HG03039 (cell line): ENCODE data around the gene SLC2A11.
"Not testable (repeated sequence)": the region's sequence is repeated elsewhere in the genome, so short reads cannot be mapped to it uniquely, and the experiment has no call there.

Experiments used
- ATAC-seq: cut with Tn5 transposase; IDR thresholded peaks from one replicate; pipeline ENCODE4 v1.9.1; 2021; ENCODE audit warnings: mild to moderate bottlenecking, moderate library complexity; ENCODE audit not compliant: unreplicated experiment

Gene SLC2A11

DNA sequence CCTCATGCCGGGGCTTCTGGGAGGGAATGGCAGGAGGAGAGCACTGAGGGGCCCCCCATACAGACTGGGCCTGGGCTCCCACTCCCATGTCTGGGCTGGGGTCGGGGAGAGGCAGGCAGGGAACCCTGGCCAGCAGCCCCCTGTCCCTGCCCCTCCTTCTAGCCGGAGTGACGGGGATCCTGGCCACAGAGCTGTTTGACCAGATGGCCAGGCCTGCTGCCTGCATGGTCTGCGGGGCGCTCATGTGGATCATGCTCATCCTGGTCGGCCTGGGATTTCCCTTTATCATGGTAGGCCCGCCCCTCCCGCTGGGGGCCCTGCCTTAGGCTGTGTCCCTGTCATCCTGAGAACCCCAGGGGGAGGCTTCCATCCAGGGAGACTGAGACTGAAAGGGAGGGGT, 26.5 kb downstream of the SLC2A11 start:
- no peak for ATAC-seq

DNA sequence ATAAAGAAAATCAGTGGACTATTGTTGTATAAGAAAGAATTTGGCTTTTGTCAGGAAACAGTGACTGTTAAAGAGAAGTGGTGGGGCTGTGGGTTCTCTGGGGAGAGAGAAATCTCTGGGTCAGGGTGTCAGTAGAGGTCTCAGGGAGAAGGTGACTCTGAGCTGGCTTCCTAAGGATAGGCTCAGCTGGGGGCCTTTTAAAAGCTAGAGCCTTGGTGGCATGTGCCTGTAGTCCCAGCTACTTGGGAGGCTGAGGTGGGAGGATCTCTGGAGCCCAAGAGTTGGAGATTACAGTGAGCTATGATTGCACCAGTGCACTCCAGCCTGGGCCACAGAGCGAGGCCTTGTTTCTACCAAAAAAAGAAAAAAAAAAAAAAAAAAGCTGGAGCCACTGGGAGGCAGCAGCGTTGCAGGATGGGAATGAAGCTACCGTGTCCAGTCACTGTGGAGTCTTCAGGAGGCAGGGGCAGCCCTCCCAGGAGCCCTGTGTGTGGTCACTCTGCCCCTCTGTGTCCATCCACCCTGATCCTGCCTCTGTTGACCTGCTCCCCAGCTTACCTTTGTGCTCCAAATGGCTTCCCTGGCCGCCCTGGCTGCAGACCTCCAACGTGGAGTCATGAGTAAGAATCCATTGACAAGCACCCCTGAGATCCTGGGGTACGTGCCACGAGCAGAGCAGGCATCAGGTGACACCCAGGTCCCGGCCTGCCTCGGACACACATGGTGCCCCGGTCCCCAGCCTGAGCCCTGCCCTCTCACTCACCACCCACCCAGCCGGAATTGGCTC, 31.1 kb downstream of the SLC2A11 start:
- no peak for ATAC-seq

DNA sequence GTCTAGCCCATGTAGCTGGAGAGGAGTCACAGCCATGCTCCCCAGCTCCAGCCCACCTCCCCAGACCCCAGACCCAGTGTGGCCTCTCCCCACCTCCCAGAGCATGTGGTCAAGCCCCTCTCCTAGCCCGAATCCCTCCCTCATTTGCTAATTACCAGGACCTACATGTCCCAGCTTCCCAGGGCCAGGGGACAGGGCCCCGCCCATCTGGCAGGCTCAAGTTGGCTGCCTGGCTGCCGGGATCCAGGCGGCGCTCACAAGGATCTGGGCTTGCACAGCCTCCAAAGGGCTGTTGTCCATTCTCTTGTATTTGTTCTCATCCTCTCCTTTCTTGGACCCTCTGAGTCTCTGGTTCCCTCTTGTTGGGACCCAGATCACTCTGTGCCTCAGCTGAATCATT, 31.9 kb downstream of the SLC2A11 start:
- ATAC-seq = no peak

DNA sequence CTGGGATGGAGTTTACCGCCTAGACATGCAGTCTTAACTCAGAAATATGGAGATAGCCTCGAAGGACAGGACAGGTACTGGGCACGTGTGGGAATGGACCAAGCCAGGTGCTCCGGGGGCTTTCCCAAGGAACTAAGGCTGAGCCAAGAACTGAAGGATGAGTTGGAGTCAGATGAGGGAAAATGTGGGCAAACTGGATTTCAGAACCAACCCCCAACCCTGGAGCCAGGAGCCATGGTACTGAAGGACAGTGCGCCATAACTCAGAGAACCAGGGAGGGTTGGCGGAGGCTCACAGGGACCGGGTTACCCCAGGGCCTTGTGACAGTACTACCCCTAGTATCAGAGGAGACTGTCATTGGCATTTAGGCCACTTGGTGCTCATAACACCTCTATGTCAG, 34.1 kb downstream of the SLC2A11 start:
- ATAC-seq = no peak

DNA sequence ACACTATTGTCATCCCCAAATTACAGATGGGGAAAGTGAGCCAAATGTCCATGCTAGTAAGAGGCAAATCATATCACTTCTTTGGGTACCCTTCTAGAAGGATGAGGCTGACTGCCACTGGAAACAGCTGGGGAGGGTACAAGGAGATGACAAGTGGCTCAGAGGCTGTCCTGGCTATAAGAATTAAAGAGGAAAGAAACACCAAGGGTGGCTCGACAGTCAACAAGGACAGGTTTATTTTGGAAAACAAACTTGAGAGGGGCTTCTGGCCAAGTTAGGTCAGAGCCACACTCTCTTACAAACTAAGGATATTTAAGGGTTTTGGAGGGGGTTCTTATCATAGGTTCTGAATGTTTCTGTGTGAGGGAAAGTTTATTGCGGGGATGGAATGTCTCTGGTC, 34.5 kb downstream of the SLC2A11 start:
- no peak for ATAC-seq

DNA sequence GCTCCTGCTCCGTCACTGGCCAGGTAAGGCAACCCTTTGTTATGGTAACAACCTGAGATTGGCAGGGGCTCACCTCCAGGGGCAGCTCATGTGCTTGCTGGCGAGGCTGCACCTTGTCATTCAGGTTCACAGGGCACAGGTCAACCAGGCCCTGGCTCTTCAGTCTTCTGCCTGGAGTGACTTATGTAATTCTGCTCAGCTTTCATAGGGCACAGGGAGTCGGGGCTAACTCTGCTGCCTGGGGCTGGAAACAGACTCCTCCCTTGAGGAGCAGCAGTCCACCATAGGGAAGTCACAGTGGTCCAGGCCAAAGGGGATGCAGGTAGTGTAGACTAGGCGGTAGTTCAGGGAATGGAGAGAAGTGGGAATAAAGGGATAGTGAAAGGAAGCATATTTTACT, 35.0 kb downstream of the SLC2A11 start:
- no peak for ATAC-seq

DNA sequence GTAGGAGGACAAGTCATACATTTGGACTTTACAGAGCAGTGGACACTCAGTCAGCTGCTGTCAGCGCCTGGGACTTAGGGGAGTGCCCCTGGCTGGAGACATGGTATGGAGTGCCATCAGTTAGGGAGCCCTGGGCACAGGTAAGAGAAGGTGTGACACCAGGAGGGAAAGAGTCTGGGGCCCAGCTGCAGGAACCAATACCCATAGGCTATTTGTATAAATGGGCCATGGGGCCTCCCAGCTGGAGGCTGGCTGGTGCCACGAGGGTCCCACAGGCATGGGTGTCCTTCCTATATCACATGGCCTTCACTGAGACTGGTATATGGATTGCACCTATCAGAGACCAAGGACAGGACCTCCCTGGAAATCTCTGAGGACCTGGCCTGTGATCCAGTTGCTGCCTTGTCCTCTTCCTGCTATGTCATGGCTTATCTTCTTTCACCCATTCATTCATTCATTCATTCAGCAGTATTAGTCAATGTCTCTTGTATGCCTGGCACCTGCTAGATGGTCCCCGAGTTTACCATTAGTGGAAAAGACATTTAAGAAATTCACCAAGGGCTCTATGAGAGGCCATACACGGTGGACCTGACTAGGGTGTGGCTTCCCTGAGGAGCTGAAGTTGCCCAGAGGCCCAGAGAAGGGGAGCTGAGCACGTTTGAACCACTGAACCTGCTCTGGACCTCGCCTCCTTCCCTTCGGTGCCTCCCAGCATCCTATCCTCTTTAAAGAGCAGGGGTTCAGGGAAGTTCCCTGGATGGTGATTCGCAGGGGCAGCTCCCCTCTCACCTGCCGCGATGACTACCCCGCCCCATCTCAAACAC, 35.7 kb downstream of the SLC2A11 start:
- no peak for ATAC-seq

DNA sequence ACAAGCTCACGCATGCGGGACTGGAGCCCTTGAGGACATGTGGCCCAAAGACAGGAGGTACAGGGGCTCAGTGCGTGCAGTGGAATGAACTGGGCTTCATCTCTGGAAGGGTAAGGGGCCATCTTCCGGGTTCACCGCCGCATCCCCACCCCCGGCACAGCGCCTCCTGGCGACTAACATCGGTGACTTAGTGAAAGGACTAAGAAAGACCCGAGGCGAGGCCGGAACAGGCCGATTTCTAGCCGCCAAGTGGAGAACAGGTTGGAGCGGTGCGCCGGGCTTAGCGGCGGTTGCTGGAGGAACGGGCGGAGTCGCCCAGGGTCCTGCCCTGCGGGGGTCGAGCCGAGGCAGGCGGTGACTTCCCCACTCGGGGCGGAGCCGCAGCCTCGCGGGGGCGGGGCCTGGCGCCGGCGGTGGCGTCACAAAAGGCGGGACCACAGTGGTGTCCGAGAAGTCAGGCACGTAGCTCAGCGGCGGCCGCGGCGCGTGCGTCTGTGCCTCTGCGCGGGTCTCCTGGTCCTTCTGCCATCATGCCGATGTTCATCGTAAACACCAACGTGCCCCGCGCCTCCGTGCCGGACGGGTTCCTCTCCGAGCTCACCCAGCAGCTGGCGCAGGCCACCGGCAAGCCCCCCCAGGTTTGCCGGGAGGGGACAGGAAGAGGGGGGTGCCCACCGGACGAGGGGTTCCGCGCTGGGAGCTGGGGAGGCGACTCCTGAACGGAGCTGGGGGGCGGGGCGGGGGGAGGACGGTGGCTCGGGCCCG, 36.5 kb downstream of the SLC2A11 start, which contains the start of gene MIF:
TSS of gene MIF (plus strand) at position 439 of the 765 bp plus-strand sequence. CDS start at position 531, 92 bp downstream.
- peak; percentile 82 for ATAC-seq

DNA sequence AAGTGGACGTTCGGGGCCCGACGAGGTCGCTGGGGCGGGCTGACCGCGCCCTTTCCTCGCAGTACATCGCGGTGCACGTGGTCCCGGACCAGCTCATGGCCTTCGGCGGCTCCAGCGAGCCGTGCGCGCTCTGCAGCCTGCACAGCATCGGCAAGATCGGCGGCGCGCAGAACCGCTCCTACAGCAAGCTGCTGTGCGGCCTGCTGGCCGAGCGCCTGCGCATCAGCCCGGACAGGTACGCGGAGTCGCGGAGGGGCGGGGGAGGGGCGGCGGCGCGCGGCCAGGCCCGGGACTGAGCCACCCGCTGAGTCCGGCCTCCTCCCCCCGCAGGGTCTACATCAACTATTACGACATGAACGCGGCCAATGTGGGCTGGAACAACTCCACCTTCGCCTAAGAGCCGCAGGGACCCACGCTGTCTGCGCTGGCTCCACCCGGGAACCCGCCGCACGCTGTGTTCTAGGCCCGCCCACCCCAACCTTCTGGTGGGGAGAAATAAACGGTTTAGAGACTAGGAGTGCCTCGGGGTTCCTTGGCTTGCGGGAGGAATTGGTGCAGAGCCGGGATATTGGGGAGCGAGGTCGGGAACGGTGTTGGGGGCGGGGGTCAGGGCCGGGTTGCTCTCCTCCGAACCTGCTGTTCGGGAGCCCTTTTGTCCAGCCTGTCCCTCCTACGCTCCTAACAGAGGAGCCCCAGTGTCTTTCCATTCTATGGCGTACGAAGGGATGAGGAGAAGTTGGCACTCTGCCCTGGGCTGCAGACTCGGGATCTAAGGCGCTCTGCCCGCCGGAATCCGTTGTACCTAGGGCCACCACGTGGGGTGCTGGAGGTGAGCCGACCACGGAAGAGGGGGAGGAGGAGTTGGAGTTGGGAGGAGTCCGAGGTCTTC, 37.3 kb downstream of the SLC2A11 start:
- peak; percentile 3 for ATAC-seq

DNA sequence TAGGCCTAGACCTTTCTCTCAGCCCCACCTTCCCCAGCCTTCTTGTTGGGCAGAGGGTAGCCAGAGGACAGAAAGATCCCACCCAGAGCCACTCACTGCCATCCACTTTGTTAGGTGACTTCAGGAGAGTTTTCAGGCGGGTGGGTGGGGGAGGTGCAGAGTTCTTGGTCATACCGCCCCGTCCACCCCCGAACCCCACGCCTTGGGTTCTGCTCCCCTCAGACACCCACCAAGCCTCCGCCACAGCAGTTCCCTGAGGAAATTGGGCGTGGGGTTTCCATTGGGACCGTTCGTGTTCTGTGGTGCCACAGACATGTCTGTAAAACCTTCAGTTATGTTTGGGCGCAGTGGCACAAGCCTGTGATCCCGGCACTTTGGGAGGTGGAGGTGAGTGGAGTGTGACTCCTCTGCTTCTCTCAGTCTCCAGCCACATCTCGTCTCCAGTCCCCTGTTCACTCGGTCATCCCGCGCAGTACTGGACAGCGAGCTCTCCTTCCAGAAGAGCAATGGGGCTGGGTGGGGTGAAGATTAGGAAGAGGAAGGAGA, 38.0 kb downstream of the SLC2A11 start:
- no peak for ATAC-seq

DNA sequence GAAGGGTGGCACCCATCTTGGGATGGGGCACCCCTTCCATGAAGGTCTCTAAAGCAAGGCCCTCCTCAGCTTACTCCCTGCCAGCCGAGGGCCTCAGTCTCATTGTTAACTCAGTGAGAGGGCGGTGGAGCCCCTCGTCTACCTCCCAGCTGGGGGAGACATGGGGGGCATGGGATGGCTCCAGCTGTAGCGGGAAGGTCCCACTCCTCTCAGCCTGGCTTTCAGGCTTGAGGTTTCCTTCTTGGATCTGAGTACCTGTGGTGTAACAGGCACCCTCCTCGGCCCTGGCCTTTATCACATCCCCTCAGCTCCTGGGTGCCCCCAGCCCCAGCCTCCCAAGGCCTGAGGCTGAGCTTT, 38.5 kb downstream of the SLC2A11 start:
- ATAC-seq = no peak

DNA sequence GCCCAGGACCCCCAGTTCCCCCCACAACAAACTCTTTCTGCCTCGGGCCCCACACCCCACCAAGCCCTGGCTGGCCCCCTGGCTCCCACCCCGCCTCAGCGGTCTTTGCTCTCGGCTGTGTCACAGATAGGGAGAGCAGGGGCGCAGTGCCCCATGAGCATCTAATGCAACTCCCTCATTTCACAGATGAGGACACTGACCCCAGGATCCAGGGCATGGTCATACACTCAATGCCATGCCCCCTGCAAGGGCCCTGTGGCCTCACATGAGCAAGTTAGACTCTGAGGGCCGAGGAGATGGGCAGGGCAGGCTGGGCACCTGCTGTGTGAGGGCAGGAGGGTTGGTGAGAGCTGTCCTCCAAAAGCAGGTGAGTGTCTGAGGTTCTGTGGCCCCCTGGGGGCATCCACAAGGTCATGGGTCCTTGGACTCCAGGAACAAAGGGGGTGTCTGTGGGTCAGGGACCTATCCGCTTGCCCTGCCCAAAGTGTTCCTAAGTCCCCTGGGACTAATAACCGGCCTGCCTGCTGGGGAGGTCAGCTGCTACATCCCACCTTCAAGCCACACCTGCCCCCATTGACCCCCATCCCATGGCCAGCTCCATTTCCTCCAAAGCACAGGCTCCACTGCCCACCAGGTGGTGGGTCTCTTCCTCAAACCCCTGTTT, 39.0 kb downstream of the SLC2A11 start:
- ATAC-seq = no peak

DNA sequence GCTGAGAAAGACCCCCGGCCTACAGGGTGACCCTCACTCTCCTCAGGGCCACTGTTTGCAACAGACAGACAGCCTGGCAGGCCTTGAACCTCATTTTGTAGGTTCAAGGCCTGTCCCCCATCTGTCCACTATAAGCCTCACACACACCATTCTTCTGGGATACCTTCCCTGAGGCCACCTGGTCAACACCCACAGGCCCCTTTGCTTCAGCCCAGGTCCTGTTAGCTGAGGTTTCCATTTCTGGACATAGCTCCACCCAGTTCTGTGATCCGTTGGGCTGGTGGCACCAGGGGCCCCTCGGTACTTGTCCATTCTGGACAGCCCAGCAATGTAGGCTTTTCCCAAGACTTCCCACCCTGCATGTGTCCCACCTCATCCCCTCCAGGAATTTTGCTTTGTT, 39.6 kb downstream of the SLC2A11 start:
- no peak for ATAC-seq

DNA sequence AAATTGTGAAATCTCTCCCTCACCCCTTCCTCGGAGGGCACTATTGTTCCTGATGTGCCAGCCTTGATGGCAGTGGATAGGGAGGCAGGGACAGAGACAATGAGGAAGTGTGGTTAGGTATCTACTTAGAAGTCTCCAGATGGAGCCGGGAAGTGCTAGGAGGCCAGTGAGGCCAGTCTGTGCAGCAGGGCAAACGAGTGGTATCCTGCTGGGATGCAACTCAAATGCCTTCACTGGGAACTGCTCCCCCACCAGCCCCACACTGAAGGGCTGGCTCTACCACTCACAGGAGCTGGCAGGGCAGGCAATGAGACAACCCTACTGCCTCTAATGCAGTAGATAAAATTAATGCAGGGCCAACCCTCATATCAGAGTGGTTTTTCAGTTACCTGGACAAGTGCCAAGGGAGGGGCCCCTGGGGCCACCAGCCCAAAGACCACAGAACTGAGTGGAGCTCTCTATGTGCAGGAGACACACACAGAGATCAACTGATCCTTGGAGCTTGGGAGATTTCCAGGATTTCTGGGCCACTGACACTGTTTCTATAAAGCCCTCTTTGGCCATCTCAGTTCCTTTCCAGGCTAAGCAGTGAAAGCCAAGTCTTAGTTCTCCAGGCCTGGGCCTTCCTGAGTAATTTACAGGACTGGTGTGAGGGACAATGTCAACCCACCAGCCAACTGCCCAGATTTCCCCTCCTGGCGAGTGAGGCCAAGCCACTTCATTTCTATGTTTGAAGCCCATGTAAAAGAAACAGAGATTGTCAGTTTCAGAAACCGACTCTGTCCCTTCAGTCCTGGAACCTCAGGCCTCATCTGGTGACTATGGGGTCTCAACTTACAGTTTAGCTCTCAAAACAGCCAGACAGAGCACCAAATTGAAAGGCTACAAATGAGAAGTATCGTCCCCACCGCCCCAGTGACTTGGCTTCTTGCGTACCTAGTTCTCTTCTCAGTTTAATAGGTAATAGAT, 40.6 kb downstream of the SLC2A11 start:
- ATAC-seq = no peak

DNA sequence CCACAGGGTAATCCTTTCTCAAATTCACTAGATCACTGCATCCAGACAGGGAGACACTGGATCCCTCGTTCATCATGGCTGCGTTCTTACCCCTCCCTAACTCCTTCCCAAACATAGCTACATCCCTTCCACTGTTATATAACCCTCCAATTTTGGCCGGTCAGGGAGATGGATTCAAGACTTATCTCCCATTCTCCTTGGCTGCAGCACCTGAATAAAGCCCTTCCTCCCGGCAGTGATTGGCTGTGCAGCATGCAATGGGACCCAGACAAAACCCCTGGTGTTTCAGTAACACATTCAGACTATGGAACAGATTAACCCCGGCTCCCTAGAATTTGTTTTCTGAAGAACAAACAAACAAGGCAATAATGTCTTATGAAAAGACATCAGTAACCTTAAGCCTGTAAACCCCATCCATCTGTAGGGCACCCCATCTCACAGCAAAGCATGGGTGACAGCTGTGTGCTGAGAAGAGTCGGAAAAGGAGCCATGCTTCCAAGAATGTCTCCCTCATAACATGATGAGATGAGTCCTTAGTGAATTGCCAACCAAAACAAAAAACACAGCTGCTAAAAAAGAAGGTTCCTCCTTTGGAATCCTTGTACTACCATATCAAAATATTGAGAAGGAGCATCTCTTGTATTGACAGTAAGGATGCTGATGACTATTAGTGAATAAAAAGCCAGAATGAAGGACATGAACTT, 41.5 kb downstream of the SLC2A11 start:
- no peak for ATAC-seq

DNA sequence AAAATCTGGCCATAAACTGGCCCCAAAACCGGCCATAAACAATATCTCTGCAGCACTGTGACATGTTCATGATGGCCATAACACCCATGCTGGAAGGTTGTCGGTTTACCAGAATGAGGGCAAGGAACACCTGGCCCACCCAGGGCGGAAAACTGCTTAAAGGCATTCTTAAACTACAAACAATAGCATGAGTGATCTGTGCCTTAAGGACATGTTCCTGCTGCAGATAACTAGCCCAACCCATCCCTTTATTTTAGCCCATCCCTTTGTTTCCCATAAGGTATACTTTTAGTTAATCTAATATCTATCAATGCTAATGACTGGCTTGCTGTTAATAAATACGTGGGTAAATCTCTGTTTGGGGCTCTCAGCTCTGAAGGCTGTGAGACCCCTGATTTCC, 42.6 kb downstream of the SLC2A11 start:
- not testable (repeated sequence) for ATAC-seq

DNA sequence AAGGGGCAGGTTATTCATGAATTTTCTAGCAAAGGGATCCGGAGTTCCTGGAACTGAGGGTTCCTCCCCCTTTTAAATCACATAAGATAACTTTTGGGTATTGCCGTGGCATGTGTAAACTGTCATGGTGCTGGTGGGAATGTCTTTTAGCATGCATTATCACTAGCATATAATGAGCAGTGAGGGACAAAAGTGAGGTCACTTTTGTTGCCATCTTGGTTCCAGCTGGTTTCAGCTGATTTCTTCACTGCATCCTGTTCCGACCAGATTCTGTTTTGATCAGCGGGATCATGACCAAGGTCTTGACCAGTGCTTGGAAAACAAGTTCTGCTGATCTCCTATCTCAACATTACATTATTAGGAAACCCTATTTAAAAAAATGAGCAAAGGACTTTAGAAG, 43.9 kb downstream of the SLC2A11 start:
- no peak for ATAC-seq
